Skeletal muscle cell (primary cell): ENCODE measurements around the gene HSFX1.
"Not testable (repeated sequence)": the region's sequence is repeated elsewhere in the genome, so short reads cannot be mapped to it uniquely, and the experiment has no call there.

Experiments
- DNase-seq: peaks from one replicate; pipeline ENCODE4 v3.0.0-alpha.2; 2010; ENCODE audit warnings: low read depth
- H3K4me3 ChIP-seq: 2 replicates; pipeline ENCODE4 v1.5.1; 2011; ENCODE audit warnings: low read depth, mild to moderate bottlenecking, control low read depth, low read length, moderate library complexity

Gene HSFX1

GRCh38 chrX:149773768-149774167, at the start of gene HSFX1:
HSFX1 (plus strand) TSS chrX:149774068; CDS start chrX:149774682, 614 bp downstream.
- H3K4me3 ChIP-seq, DNase-seq: not testable (repeated sequence)

GRCh38 chrX:149727308-149727707, 46.6 kb upstream of the HSFX1 start:
- not testable (repeated sequence) for DNase-seq, H3K4me3 ChIP-seq

- not testable (repeated sequence) for DNase-seq, H3K4me3 ChIP-seq
These were observed 31.6 kb upstream of the HSFX1 start for GRCh38 chrX:149742269-149742668.

- H3K4me3 ChIP-seq, DNase-seq: not testable (repeated sequence)
These were observed 27.4 kb upstream of the HSFX1 start for GRCh38 chrX:149746390-149747007.

GRCh38 chrX:149757206-149758067, 16.4 kb upstream of the HSFX1 start:
- DNase-seq = no peak
- no peak overlapping the region for H3K4me3 ChIP-seq

GRCh38 chrX:149758068-149758714, 15.7 kb upstream of the HSFX1 start:
- H3K4me3 ChIP-seq = no peak overlapping the region
- no peak for DNase-seq

- H3K4me3 ChIP-seq, DNase-seq: not testable (repeated sequence)
These were observed 15.2 kb upstream of the HSFX1 start for GRCh38 chrX:149758715-149759078.

- no peak for DNase-seq
- H3K4me3 ChIP-seq = no peak overlapping the region
These were observed 14.0 kb upstream of the HSFX1 start for GRCh38 chrX:149759824-149760223.

- no peak for DNase-seq
- no peak overlapping the region for H3K4me3 ChIP-seq
These were observed 12.9 kb upstream of the HSFX1 start for GRCh38 chrX:149760965-149761364.

GRCh38 chrX:149761858-149762674, 11.8 kb upstream of the HSFX1 start:
- DNase-seq, H3K4me3 ChIP-seq: not testable (repeated sequence)

- DNase-seq = no peak
- no peak overlapping the region for H3K4me3 ChIP-seq
These were observed 10.9 kb upstream of the HSFX1 start for GRCh38 chrX:149762696-149763614.

- DNase-seq, H3K4me3 ChIP-seq: not testable (repeated sequence)
These were observed 3.5 kb upstream of the HSFX1 start for GRCh38 chrX:149770344-149770743.

- not testable (repeated sequence) for DNase-seq, H3K4me3 ChIP-seq
These were observed 842 bp upstream of the HSFX1 start for GRCh38 chrX:149773026-149773425.

GRCh38 chrX:149777999-149778398, 4.1 kb downstream of the HSFX1 start:
- not testable (repeated sequence) for DNase-seq, H3K4me3 ChIP-seq

GRCh38 chrX:149781727-149782126, 7.9 kb downstream of the HSFX1 start, which contains the start of gene MAGEA9:
MAGEA9 (plus strand) TSS chrX:149781930; CDS start chrX:149786211, 4,281 bp downstream.
- not testable (repeated sequence) for H3K4me3 ChIP-seq, DNase-seq

GRCh38 chrX:149795531-149795930, 21.7 kb downstream of the HSFX1 start:
- H3K4me3 ChIP-seq, DNase-seq: not testable (repeated sequence)

- no peak overlapping the region for H3K4me3 ChIP-seq
- DNase-seq = no peak
These were observed 25.3 kb downstream of the HSFX1 start for GRCh38 chrX:149799095-149799714.

- DNase-seq = no peak
- H3K4me3 ChIP-seq = no peak overlapping the region
These were observed 26.1 kb downstream of the HSFX1 start for GRCh38 chrX:149799938-149800337.
